ENCODE measurements around the gene MAP2K3.
"Not testable (repeated sequence)": the region's sequence is repeated elsewhere in the genome, so short reads cannot be mapped to it uniquely, and the experiment has no call there.

GRCh38 chr17:21350495-21350894, 66.0 kb downstream of the MAP2K3 start:
- not testable (repeated sequence) for TF ChIP-seq POLR2AphosphoS5 (IDR thresholded peaks at IDR 0.05; ENCODE audit: insufficient read depth, low read depth, low read length); CTCF (IDR thresholded peaks at IDR 0.05; ENCODE audit: extremely low read depth in 1 of 2, insufficient read depth in 1 of 2, low read depth in 1 of 2, low read length in 2 of 2); POLR2A (IDR thresholded peaks at IDR 0.05; ENCODE audit: low read depth, low read length); GATA2 (IDR thresholded peaks at IDR 0.05; ENCODE audit: insufficient read depth, insufficient read length, low read depth, low read length)

All from endothelial cell of umbilical vein (primary cell).